BJ (cell line): ENCODE measurements around the gene GTF2B. TPM values are rescaled to one million over a fixed set of nuclear protein-coding genes. Genes with fewer than 3 reads are reported as not detected.
"Not testable (repeated sequence)": the region's sequence is repeated elsewhere in the genome, so short reads cannot be mapped to it uniquely, and the experiment has no call there.

Experiments used
- CTCF ChIA-PET: fragments of 350-600 bp; formaldehyde crosslinking; extraction: SDS; loops from one replicate; lab custom pipeline; 2021; ENCODE audit warnings: antibody characterized with exemption, inconsistent platforms; lab: Yijun Ruan, JAX
- POLR2A ChIA-PET: fragments of 300-600 bp; sonication (Branson Sonifier 250); formaldehyde crosslinking; extraction: SDS; loops from one replicate; lab custom pipeline; 2021; ENCODE audit warnings: antibody characterized with exemption; lab: Charles Lee
- DNase-seq: peaks from one replicate; pipeline ENCODE4 v3.0.0-alpha.2; 2011; ENCODE audit warnings: low read depth
- H3K27me3 ChIP-seq: 2 replicates; pipeline ENCODE4 v1.6.0; 2011; ENCODE audit warnings: low read length; ENCODE audit not compliant: control insufficient read depth, insufficient read depth
- H3K36me3 ChIP-seq: 2 replicates; pipeline ENCODE4 v1.5.1; 2011; ENCODE audit warnings: low read length; ENCODE audit not compliant: control insufficient read depth, insufficient read depth
- H3K4me3 ChIP-seq: 2 replicates; pipeline ENCODE4 v1.5.1; 2011; ENCODE audit warnings: low read depth, mild to moderate bottlenecking, control low read depth, low read length
- polyA plus RNA-seq: library from polyadenylated mRNA; depleted of rRNA; stranded (reverse); fragments of >200 nt; gene quantifications from 2 replicates; pipeline ENCODE4 v1.2.3, GENCODE V29; 2011
- TF ChIP-seq, protein P1 (sequence below): IDR thresholded peaks from 2 replicates; pipeline ENCODE4 v1.5.1; 2011; ENCODE audit warnings: low read depth, mild to moderate bottlenecking, control low read depth, inconsistent platforms, low read length, moderate library complexity; ENCODE audit not compliant: insufficient read depth

The GTF2B gene
- polyA plus RNA-seq, 1 experiment, result 22.4 TPM

GRCh38 chr1:88876573-88877365, 14.6 kb downstream of the GTF2B start:
- no peaks in the 10 kb centered on the region for H3K27me3 ChIP-seq
- ChIA-PET POLR2A (interaction anchor here (0.6 kb wide), 1 partner anchor 145 kb away, joined by 3 read pairs; no protein-coding TSS in a partner anchor), CTCF (interaction anchor here (0.7 to 3.5 kb wide), 23 partner anchors 9 to 229 kb away, joined by 3 to 33 read pairs (median 4); no protein-coding TSS in a partner anchor)
- no peak overlapping the region for H3K4me3 ChIP-seq
- peaks cover under 1% of the 10 kb centered on the region; the same call in 1 of the 2 replicates for H3K36me3 ChIP-seq
- TF ChIP-seq, protein P1, sequence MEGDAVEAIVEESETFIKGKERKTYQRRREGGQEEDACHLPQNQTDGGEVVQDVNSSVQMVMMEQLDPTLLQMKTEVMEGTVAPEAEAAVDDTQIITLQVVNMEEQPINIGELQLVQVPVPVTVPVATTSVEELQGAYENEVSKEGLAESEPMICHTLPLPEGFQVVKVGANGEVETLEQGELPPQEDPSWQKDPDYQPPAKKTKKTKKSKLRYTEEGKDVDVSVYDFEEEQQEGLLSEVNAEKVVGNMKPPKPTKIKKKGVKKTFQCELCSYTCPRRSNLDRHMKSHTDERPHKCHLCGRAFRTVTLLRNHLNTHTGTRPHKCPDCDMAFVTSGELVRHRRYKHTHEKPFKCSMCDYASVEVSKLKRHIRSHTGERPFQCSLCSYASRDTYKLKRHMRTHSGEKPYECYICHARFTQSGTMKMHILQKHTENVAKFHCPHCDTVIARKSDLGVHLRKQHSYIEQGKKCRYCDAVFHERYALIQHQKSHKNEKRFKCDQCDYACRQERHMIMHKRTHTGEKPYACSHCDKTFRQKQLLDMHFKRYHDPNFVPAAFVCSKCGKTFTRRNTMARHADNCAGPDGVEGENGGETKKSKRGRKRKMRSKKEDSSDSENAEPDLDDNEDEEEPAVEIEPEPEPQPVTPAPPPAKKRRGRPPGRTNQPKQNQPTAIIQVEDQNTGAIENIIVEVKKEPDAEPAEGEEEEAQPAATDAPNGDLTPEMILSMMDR, result no peak
- no peak for DNase-seq

- no peaks in the 10 kb centered on the region for H3K27me3 ChIP-seq
- POLR2A ChIA-PET, result no interaction called here
- H3K4me3 ChIP-seq, result no peak overlapping the region
- TF ChIP-seq, protein P1, result no peak
- H3K36me3 ChIP-seq, result no peaks in the 10 kb centered on the region
- DNase-seq, result no peak
- CTCF ChIA-PET, result interaction anchor here (0.8 to 3.5 kb wide), 6 partner anchors 9 to 220 kb away, joined by 3 to 33 read pairs (median 11); no protein-coding TSS in a partner anchor
Measured at GRCh38 chr1:88875595-88875994, 15.8 kb downstream of the GTF2B start.

DNA sequence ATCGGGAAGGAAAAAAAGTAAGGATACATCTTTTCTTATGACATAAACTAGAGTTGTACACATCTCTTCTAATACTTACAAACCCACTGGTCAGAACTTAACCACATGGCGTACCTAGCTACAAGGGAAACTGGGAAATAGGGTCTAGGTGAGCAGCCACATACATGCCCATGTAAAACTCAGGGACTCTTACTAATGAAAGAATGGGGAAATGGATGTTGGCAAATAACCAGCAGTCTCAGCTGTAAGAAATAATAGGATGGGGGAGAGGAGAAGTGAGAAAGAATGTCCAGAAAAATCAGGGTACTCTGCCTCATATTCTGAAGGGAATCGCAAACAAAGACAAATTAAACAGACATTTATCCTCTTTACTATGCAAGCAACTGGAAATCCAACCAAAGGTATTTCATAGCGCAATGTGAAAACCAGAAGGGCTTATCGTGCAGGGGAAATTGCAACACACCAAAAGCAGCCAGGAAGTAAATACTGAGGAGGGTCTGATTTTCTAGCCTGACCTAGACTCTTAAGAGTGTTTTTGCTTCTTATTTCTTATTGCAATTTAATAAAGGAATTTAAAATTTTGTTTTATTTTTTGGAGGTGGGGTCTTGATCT, 17.5 kb downstream of the GTF2B start:
- CTCF ChIA-PET, result interaction anchor here (1.1 to 3.5 kb wide), 3 partner anchors 137 to 218 kb away, joined by 3 to 30 read pairs (median 3); no protein-coding TSS in a partner anchor
- no peaks in the 10 kb centered on the region for H3K36me3 ChIP-seq
- POLR2A ChIA-PET, result no interaction called here
- TF ChIP-seq, protein P1, result no peak
- no peak for DNase-seq
- H3K27me3 ChIP-seq, result no peaks in the 10 kb centered on the region
- no peak overlapping the region for H3K4me3 ChIP-seq

DNA sequence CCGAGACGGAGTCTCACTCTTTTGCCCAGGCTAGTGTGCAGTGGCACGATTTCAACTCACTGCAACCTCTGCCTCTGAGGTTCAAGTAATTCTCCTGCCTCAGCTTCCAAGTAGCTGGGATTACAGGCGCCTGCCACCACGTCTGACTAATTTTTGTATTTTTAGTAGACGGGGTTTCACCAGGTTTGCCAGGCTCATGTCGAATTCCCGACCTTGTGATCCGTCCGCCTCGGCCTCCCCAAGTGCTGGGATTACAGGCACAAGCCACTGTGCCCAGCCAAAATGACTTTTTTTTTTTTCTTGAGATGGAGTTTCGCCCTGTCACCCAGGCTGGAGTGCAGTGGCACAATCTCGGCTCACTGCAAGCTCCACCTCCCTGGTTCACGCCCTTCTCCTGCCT, 21.7 kb downstream of the GTF2B start:
- H3K36me3 ChIP-seq, H3K4me3 ChIP-seq, CTCF ChIA-PET, POLR2A ChIA-PET, H3K27me3 ChIP-seq, DNase-seq: not testable (repeated sequence)

- Histone ChIP-seq H3K36me3 (no peaks in the 10 kb centered on the region), H3K27me3 (no peaks in the 10 kb centered on the region), H3K4me3 (no peak overlapping the region)
- POLR2A ChIA-PET, result no interaction called here
- peak; percentile 50 for DNase-seq
- TF ChIP-seq, protein P1, result no peak
- CTCF ChIA-PET, result interaction anchor here (0.8 to 1.0 kb wide), 2 partner anchors 10 to 115 kb away, joined by 3 read pairs; no protein-coding TSS in a partner anchor
Measured at GRCh38 chr1:88867743-88868521, 23.4 kb downstream of the GTF2B start.
